GM12878 (cell line): ENCODE results near the gene TNFRSF8. TPM values are rescaled to one million over a fixed set of nuclear protein-coding genes. Genes with fewer than 3 reads are reported as not detected.

Source experiments
- ATAC-seq: fragments of 200-7000 bp; cut with Tn5 transposase; 3 replicates; pipeline ENCODE4 v1.9.1; 2020; ENCODE audit warnings: mild to moderate bottlenecking, moderate library complexity
- BruUV-seq: library from RNA; stranded (reverse); fragments of 400-500 nt; replicated peaks from 2 replicates; lab custom pipeline; 2021; lab: Mats Ljungman, UMichigan
- CTCF ChIA-PET: fragments of 300-600 bp; sonication (Branson Sonifier 250); formaldehyde crosslinking; extraction: SDS; loops from one replicate; lab custom pipeline; 2021; ENCODE audit warnings: inconsistent platforms; lab: Yijun Ruan, JAX
- POLR2A ChIA-PET: fragments of 350-600 bp; formaldehyde crosslinking; extraction: SDS; loops from one replicate; lab custom pipeline; 2021; ENCODE audit warnings: inconsistent platforms; lab: Charles Lee
- RAD21 ChIA-PET: fragments of 300-600 bp; sonication (Branson Sonifier 250); formaldehyde crosslinking; loops from one replicate; lab custom pipeline; 2023; ENCODE audit warnings: antibody characterized with exemption; ENCODE audit not compliant: unreplicated experiment; lab: Charles Lee
- SMC1A ChIA-PET: fragments of 300-600 bp; sonication (Branson Sonifier 250); formaldehyde crosslinking; loops from one replicate; lab custom pipeline; 2023; ENCODE audit not compliant: unreplicated experiment, uncharacterized antibody; lab: Charles Lee
- DNase-seq: peaks from one replicate; pipeline ENCODE4 v3.0.0-alpha.2; 2011; ENCODE audit warnings: low read depth, low spot score
- FAIRE-seq: peaks from 3 replicates; lab custom pipeline; 2011; peaks lifted over from hg19 to GRCh38; lab: Jason Lieb, UNC
- H2AFZ ChIP-seq: 2 replicates; pipeline ENCODE4 v1.6.0; 2011; ENCODE audit warnings: low read depth, low read length, control low read depth; ENCODE audit not compliant: control insufficient read depth
- H3K27ac ChIP-seq: 2 replicates; pipeline ENCODE4 v1.5.1; 2011; ENCODE audit warnings: control low read depth; ENCODE audit not compliant: control insufficient read depth, insufficient read depth
- H3K27me3 ChIP-seq, 2 experiments: replicated peaks in 1 of 2; 2 replicates each; pipeline versions ENCODE4 v1.6.0 to v1.6.1; 2011; ENCODE audit warnings: low read length in 1 of 2; ENCODE audit not compliant: control insufficient read depth in 2 of 2, insufficient read depth in 2 of 2
- H3K36me3 ChIP-seq, 2 experiments: 2 replicates each; pipeline ENCODE4 v1.5.1; 2011; ENCODE audit warnings: low read length in 1 of 2; ENCODE audit not compliant: control insufficient read depth in 2 of 2, insufficient read depth in 2 of 2
- H3K4me1 ChIP-seq: 2 replicates; pipeline ENCODE4 v1.6.1; 2011; ENCODE audit warnings: mild to moderate bottlenecking, low read length, moderate library complexity, mixed read lengths; ENCODE audit not compliant: control insufficient read depth, insufficient read depth
- H3K4me2 ChIP-seq: 2 replicates; pipeline ENCODE4 v1.6.0; 2011; ENCODE audit warnings: control low read depth; ENCODE audit not compliant: control insufficient read depth, insufficient read depth
- H3K4me3 ChIP-seq: fragments of 200-600 bp; sonication (generic); 2 replicates; pipeline ENCODE4 v1.5.1; 2016
- H3K79me2 ChIP-seq: 2 replicates; pipeline ENCODE4 v1.6.0; 2011; ENCODE audit warnings: low read length; ENCODE audit not compliant: control insufficient read depth, insufficient read depth
- H3K9ac ChIP-seq: 2 replicates; pipeline ENCODE4 v1.8.0; 2011; ENCODE audit warnings: low read length, control low read depth, mixed read lengths; ENCODE audit not compliant: control insufficient read depth, insufficient read depth
- H3K9me3 ChIP-seq: replicated peaks from 3 replicates; pipeline ENCODE4 v1.5.1; 2011; ENCODE audit warnings: mild to moderate bottlenecking, low read length; ENCODE audit not compliant: control insufficient read depth, insufficient read depth
- H4K20me1 ChIP-seq: 2 replicates; pipeline ENCODE4 v1.6.0; 2011; ENCODE audit not compliant: control insufficient read depth, insufficient read depth
- ATF3 ChIP-seq: IDR thresholded peaks from 2 replicates; pipeline ENCODE4 v1.6.1; 2011; ENCODE audit warnings: low read depth, mild to moderate bottlenecking, low read length, moderate library complexity, borderline replicate concordance; ENCODE audit errors: extremely low read depth
- LARP7 ChIP-seq: fragments of 450-650 bp; IDR thresholded peaks from 2 replicates; pipeline ENCODE4 v1.6.1; 2017; ENCODE audit warnings: mild to moderate bottlenecking
- MAX ChIP-seq: IDR thresholded peaks from 2 replicates; pipeline ENCODE4 v1.6.1; 2012; ENCODE audit warnings: low read depth, low read length, improper control_type of control experiment
- MXI1 ChIP-seq: fragments of 150-350 bp; IDR thresholded peaks from 2 replicates; pipeline ENCODE4 v1.6.1; 2011; ENCODE audit warnings: low read depth, mild to moderate bottlenecking, inconsistent platforms, low read length, improper control_type of control experiment
- NR2F1 ChIP-seq: fragments of 450-650 bp; conservative IDR thresholded peaks from 2 replicates; pipeline ENCODE4 v1.6.1; 2017; ENCODE audit warnings: mild to moderate bottlenecking
- RAD21 ChIP-seq: IDR thresholded peaks from 2 replicates; pipeline ENCODE4 v1.6.1; 2011; ENCODE audit warnings: mild to moderate bottlenecking, low read depth, low read length, moderate library complexity; ENCODE audit not compliant: insufficient read depth
- STAT3 ChIP-seq: IDR thresholded peaks from 2 replicates; pipeline ENCODE4 v1.6.1; 2011; ENCODE audit warnings: low read depth, low read length, improper control_type of control experiment
- WGBS: methylation state at CpG from one replicate; pipeline ENCODE4 v1.1.6; 2016; ENCODE audit warnings: low lambda C conversion rate; ENCODE audit not compliant: insufficient replicate concordance, insufficient coverage; ENCODE audit errors: missing lambda C conversion rate; 5-methylcytosine and 5-hydroxymethylcytosine counted together
- in situ Hi-C: fragments of 300-500 bp; cut with MboI; formaldehyde crosslinking; loops from 9 replicates; pipeline ENCODE4 v1.14.3; 2018; ENCODE audit warnings: mixed read lengths
- intact Hi-C: fragments of 100-400 bp; cut with micrococcal nuclease; formaldehyde crosslinking; loops from one replicate; pipeline ENCODE4 v1.14.2; 2022; ENCODE audit not compliant: unreplicated experiment
- polyA plus RNA-seq, 11 experiments: library from polyadenylated mRNA; depleted of rRNA in 4 of 11; unstranded in 6 of 11; stranded (reverse) in 5 of 11; fragments of >200 nt; fragmentation: Nextera tagmentation in 4 of 11; fragmentation: Illumina TruSeq in 1 of 11; extraction: Ambion mirVana in 4 of 11; extraction: Trizol in 1 of 11; gene quantifications; 1 replicate in 1 of 11; 2 replicates in 10 of 11; pipeline versions ENCODE4 v1.2.1 to v1.2.3, GENCODE V29; 2011 to 2016; ENCODE audit warnings: inconsistent platforms in 2 of 11, missing spikeins in 2 of 11, low read depth in 1 of 11
- total RNA-seq, 4 experiments: library from RNA; depleted of rRNA in 3 of 4; stranded (reverse); fragments of >200 nt in 3 of 4; fragmentation: Illumina TruSeq in 1 of 4; extraction: Trizol in 1 of 4; gene quantifications; 2 replicates each; pipeline versions ENCODE4 v1.2.1 to v1.2.3, GENCODE V29; 2013 to 2021
- TF ChIP-seq, protein P1 (sequence below): IDR thresholded peaks from 2 replicates; pipeline ENCODE4 v1.6.1; 2012; ENCODE audit warnings: mild to moderate bottlenecking, low read depth, low read length

The TNFRSF8 gene
- total and polyA plus RNA-seq, 10 of the 15 experiments (the other 5 are each of a cell fraction or from before 2014, with no cell fraction given), result 9.8 to 114 (median 58.8) TPM

- POLR2A ChIA-PET, result no interaction called here
- Histone ChIP-seq H3K27ac (no peak overlapping the region), H3K27me3 (no peaks in the 10 kb centered on the region), H4K20me1 (no peaks in the 10 kb centered on the region), H3K9ac (no peak overlapping the region), H3K4me3 (no peak overlapping the region), H2AFZ (no peak overlapping the region), H3K4me2 (no peak overlapping the region), H3K79me2 (no peaks in the 10 kb centered on the region; the same call in 1 of the 2 replicates), H3K4me1 (peaks cover 29% of the 10 kb centered on the region), H3K36me3 (peaks cover 20 to 25% of the 10 kb centered on the region in 2 experiments), H3K9me3 (no peaks in the 10 kb centered on the region)
- in situ Hi-C loops (no loop called here), intact Hi-C loops (loop anchor here (5.0 kb wide), 1 partner anchor 66 kb away; no protein-coding TSS in a partner anchor)
- ATAC-seq (no peak), FAIRE-seq (no peak), DNase-seq (no peak)
- CTCF ChIA-PET, result interaction anchor here (3.2 kb wide), 1 partner anchor 17 kb away, joined by 16 read pairs; no protein-coding TSS in a partner anchor
- no TSS peak for BruUV-seq
- RAD21 ChIA-PET, result interaction anchor here (1.6 to 12.5 kb wide), 2 partner anchors 8 to 27 kb away, joined by 4 to 119 read pairs; partner anchors contain the start of gene TNFRSF1B
- SMC1A ChIA-PET, result interaction anchor here (1.4 to 19.3 kb wide), 2 partner anchors 17 to 28 kb away, joined by 4 to 347 read pairs; partner anchors contain the start of gene TNFRSF1B
- WGBS, result 90% methylated on average over 20 of the region's 21 CpGs
- TF ChIP-seq MXI1, result no peak
- TF ChIP-seq RAD21, result no peak
- TF ChIP-seq ATF3, result no peak
- TF ChIP-seq, protein P1, sequence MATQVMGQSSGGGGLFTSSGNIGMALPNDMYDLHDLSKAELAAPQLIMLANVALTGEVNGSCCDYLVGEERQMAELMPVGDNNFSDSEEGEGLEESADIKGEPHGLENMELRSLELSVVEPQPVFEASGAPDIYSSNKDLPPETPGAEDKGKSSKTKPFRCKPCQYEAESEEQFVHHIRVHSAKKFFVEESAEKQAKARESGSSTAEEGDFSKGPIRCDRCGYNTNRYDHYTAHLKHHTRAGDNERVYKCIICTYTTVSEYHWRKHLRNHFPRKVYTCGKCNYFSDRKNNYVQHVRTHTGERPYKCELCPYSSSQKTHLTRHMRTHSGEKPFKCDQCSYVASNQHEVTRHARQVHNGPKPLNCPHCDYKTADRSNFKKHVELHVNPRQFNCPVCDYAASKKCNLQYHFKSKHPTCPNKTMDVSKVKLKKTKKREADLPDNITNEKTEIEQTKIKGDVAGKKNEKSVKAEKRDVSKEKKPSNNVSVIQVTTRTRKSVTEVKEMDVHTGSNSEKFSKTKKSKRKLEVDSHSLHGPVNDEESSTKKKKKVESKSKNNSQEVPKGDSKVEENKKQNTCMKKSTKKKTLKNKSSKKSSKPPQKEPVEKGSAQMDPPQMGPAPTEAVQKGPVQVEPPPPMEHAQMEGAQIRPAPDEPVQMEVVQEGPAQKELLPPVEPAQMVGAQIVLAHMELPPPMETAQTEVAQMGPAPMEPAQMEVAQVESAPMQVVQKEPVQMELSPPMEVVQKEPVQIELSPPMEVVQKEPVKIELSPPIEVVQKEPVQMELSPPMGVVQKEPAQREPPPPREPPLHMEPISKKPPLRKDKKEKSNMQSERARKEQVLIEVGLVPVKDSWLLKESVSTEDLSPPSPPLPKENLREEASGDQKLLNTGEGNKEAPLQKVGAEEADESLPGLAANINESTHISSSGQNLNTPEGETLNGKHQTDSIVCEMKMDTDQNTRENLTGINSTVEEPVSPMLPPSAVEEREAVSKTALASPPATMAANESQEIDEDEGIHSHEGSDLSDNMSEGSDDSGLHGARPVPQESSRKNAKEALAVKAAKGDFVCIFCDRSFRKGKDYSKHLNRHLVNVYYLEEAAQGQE, result no peak
- TF ChIP-seq MAX, result no peak
- no peak for TF ChIP-seq STAT3
- no peak for TF ChIP-seq NR2F1
- no peak for TF ChIP-seq LARP7
Observed at GRCh38 chr1:12141163-12141850, 78.2 kb downstream of the TNFRSF8 start.
